K562 (cell line): ENCODE results near the gene RNF187. TPM values are rescaled to one million over a fixed set of nuclear protein-coding genes. Genes with fewer than 3 reads are reported as not detected.
A peak's percentile ranks its signal among the peaks of the same experiment; 100 is the strongest.

Experiments used
- BCL6 ChIP-seq: fragments of 250-450 bp; sonication (Bioruptor Pico); IDR thresholded peaks from 2 replicates; pipeline ENCODE4 v1.4.0; 2020
- CAMTA2 ChIP-seq: fragments of 250-450 bp; sonication (Bioruptor Pico); conservative IDR thresholded peaks from 2 replicates; pipeline ENCODE4 v1.5.1; 2022
- DDX20 ChIP-seq: fragments of 450-650 bp; IDR thresholded peaks from 2 replicates; pipeline ENCODE4 v1.6.1; 2016; ENCODE audit warnings: missing genetic modification characterization, low read depth, mild to moderate bottlenecking, missing compliant biosample characterization, moderate library complexity
- E2F3 ChIP-seq: fragments of 250-450 bp; sonication (Bioruptor Pico); IDR thresholded peaks from 2 replicates; pipeline ENCODE4 v1.4.0; 2020; ENCODE audit warnings: mild to moderate bottlenecking
- EHMT2 ChIP-seq: fragments of 450-650 bp; IDR thresholded peaks from 2 replicates; pipeline ENCODE4 v1.6.1; 2018; ENCODE audit warnings: antibody characterized with exemption
- FOXA1 ChIP-seq: fragments of 450-650 bp; IDR thresholded peaks from 2 replicates; pipeline ENCODE4 v1.6.1; 2016; ENCODE audit warnings: mild to moderate bottlenecking, borderline replicate concordance
- GABPB1 ChIP-seq: sonication (generic); formaldehyde crosslinking; IDR thresholded peaks from 2 replicates; pipeline ENCODE4 v1.8.0; 2022; ENCODE audit warnings: mild to moderate bottlenecking, missing genetic modification reagents
- HDAC3 ChIP-seq: fragments of 450-650 bp; IDR thresholded peaks from 2 replicates; pipeline ENCODE4 v1.6.1; 2018; ENCODE audit warnings: borderline replicate concordance, mild to moderate bottlenecking, moderate library complexity; ENCODE audit not compliant: partially characterized antibody
- KLF1 ChIP-seq: fragments of 450-650 bp; IDR thresholded peaks from 2 replicates; pipeline ENCODE4 v1.6.1; 2016; ENCODE audit warnings: missing genetic modification characterization, missing compliant biosample characterization
- KLF10 ChIP-seq: fragments of 250-450 bp; sonication (Bioruptor Pico); IDR thresholded peaks from 2 replicates; pipeline ENCODE4 v1.6.1; 2021; ENCODE audit warnings: matching md5 sums
- L3MBTL2 ChIP-seq: fragments of 450-650 bp; IDR thresholded peaks from 2 replicates; pipeline ENCODE4 v1.6.1; 2016; ENCODE audit warnings: mild to moderate bottlenecking, moderate library complexity
- LCOR ChIP-seq: sonication (generic); formaldehyde crosslinking; IDR thresholded peaks from 2 replicates; pipeline ENCODE4 v1.8.0; 2022; ENCODE audit warnings: mild to moderate bottlenecking, missing genetic modification reagents
- MIER1 ChIP-seq: fragments of 450-650 bp; IDR thresholded peaks from 2 replicates; pipeline ENCODE4 v1.6.1; 2016; ENCODE audit warnings: antibody characterized with exemption, mild to moderate bottlenecking, low read depth
- MTA2 ChIP-seq: fragments of 450-650 bp; IDR thresholded peaks from 2 replicates; pipeline ENCODE4 v1.6.1; 2016; ENCODE audit warnings: low read depth
- NR1H2 ChIP-seq: sonication (generic); formaldehyde crosslinking; IDR thresholded peaks from 2 replicates; pipeline ENCODE4 v1.4.0; 2020; ENCODE audit warnings: mild to moderate bottlenecking, missing genetic modification reagents
- PTBP1 ChIP-seq: fragments of 200-400 bp; formaldehyde crosslinking; IDR thresholded peaks from 2 replicates; pipeline ENCODE4 v1.6.1; 2017; ENCODE audit warnings: low read depth, low read length
- RCOR1 ChIP-seq, 2 experiments: IDR thresholded peaks; 2 replicates each; pipeline ENCODE4 v1.6.1; 2012; ENCODE audit warnings: low read depth in 2 of 2, low read length in 2 of 2, borderline replicate concordance in 1 of 2, improper control_type of control experiment in 1 of 2
- SLC30A9 ChIP-seq: fragments of 250-450 bp; sonication (Bioruptor Pico); IDR thresholded peaks from 2 replicates; pipeline ENCODE4 v1.8.0; 2022; ENCODE audit warnings: mild to moderate bottlenecking, moderate library complexity
- SREBF1 ChIP-seq: fragments of 150-350 bp; IDR thresholded peaks from 2 replicates; pipeline ENCODE4 v1.6.1; 2014; ENCODE audit warnings: antibody characterized with exemption, low read depth, low read length, borderline replicate concordance
- TFAP4 ChIP-seq: sonication (generic); formaldehyde crosslinking; IDR thresholded peaks from 2 replicates; pipeline ENCODE4 v1.8.0; 2022; ENCODE audit warnings: missing genetic modification reagents, mild to moderate bottlenecking, moderate library complexity, borderline replicate concordance
- ZBED1 ChIP-seq: IDR thresholded peaks from 2 replicates; pipeline ENCODE4 v1.6.1; 2014
- ZNF316 ChIP-seq: fragments of 450-650 bp; IDR thresholded peaks from 2 replicates; pipeline ENCODE4 v1.6.1; 2016
- ZNF384 ChIP-seq: IDR thresholded peaks from 2 replicates; pipeline ENCODE4 v1.6.1; 2012; ENCODE audit warnings: low read depth, low read length, improper control_type of control experiment
- ZNF511 ChIP-seq: sonication (generic); formaldehyde crosslinking; IDR thresholded peaks from 2 replicates; pipeline ENCODE4 v1.8.0; 2022; ENCODE audit warnings: mild to moderate bottlenecking, missing genetic modification reagents
- ZNF778 ChIP-seq: fragments of 450-650 bp; formaldehyde crosslinking; IDR thresholded peaks from 2 replicates; pipeline ENCODE4 v1.4.0; 2020; ENCODE audit warnings: mild to moderate bottlenecking, moderate library complexity
- polyA plus RNA-seq, 8 experiments: library from polyadenylated mRNA; depleted of rRNA in 4 of 8; stranded (reverse) in 5 of 8; unstranded in 3 of 8; fragments of >200 nt; fragmentation: Nextera tagmentation in 2 of 8; fragmentation: Illumina TruSeq in 1 of 8; extraction: Ambion mirVana in 2 of 8; extraction: Trizol in 1 of 8; gene quantifications; 2 replicates each; pipeline versions ENCODE4 v1.2.1 to v1.2.3, GENCODE V29; 2011 to 2014; ENCODE audit warnings: inconsistent platforms in 1 of 8, missing spikeins in 1 of 8
- total RNA-seq, 7 experiments: library from RNA; depleted of rRNA in 6 of 7; stranded (reverse); fragments of >200 nt in 6 of 7; fragmentation: Illumina TruSeq in 2 of 7; extraction: Trizol in 2 of 7; gene quantifications; 2 replicates each; pipeline versions ENCODE4 v1.2.1 to v1.2.3, GENCODE V29; 2011 to 2021; ENCODE audit warnings: low replicate concordance in 1 of 7
- TF ChIP-seq, protein P1 (sequence below): fragments of 450-650 bp; IDR thresholded peaks from 2 replicates; pipeline ENCODE4 v1.6.1; 2014; ENCODE audit warnings: low read depth, mild to moderate bottlenecking, moderate library complexity, borderline replicate concordance
- TF ChIP-seq, protein P2 (sequence below): fragments of 450-650 bp; formaldehyde crosslinking; conservative IDR thresholded peaks from 2 replicates; pipeline ENCODE4 v1.4.0; 2022; ENCODE audit warnings: mild to moderate bottlenecking, missing genetic modification characterization

RNF187 gene
- total and polyA plus RNA-seq, 9 of the 15 experiments (the other 6 are each of a cell fraction or from before 2014, with no cell fraction given): 2.3 to 119 (median 41.9) TPM

DNA sequence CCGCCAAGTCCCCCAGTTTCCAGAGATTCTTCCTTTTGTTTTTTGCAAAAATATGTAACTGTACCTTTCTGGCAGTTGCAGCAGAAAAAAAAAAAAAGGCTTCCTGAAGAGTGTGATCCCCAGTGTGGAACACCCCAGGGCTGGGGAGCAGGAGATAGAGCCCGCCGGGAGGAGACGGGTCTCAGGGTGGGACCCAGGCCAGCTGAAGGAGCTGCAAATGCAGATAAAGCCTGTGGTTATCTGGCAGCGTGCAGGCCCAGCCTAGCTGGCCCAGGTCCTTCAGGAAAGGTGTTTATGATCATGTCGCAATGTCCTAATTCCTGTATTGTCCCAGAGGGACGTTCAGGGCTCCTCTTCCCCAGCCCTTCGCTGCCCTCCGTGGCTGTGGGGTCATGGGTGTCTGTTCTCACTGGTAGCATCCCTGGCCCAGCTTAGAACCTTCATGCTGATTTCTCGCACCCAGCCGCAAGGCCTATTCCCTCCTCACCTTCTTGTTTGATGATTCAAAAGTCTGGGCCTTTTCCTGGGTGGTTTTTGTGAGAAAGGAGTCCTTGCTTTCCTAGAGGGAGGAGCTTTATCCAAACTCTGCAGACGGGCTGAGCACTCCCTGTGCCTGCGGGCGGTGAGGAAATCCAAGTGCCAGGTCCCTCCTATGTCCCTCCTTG, 26.2 kb downstream of the RNF187 start (continued):
- TF ChIP-seq L3MBTL2: peak; percentile 87
- no peak for TF ChIP-seq SREBF1
- TF ChIP-seq BCL6 (CRISPR knock-in tag): no peak
- TF ChIP-seq ZNF384: peak; percentile 100
- TF ChIP-seq ZNF316: no peak
- peak; percentile 100 for TF ChIP-seq TFAP4 (CRISPR knock-in tag)
- TF ChIP-seq LCOR (CRISPR knock-in tag): peak; percentile 81
- TF ChIP-seq GABPB1 (CRISPR knock-in tag): peak; percentile 65
- TF ChIP-seq ZBED1: peak; percentile 93
- peak; percentile 80; the same call in 1 of the 2 replicates for TF ChIP-seq ZNF511 (CRISPR knock-in tag)
- TF ChIP-seq CAMTA2 (CRISPR knock-in tag): no peak
- peak; percentile 88; the same call in 1 of the 2 replicates for TF ChIP-seq KLF1 (tag)
- TF ChIP-seq, protein P1, sequence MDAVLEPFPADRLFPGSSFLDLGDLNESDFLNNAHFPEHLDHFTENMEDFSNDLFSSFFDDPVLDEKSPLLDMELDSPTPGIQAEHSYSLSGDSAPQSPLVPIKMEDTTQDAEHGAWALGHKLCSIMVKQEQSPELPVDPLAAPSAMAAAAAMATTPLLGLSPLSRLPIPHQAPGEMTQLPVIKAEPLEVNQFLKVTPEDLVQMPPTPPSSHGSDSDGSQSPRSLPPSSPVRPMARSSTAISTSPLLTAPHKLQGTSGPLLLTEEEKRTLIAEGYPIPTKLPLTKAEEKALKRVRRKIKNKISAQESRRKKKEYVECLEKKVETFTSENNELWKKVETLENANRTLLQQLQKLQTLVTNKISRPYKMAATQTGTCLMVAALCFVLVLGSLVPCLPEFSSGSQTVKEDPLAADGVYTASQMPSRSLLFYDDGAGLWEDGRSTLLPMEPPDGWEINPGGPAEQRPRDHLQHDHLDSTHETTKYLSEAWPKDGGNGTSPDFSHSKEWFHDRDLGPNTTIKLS: peak; percentile 49; the same call in 1 of the 2 replicates
- no peak for TF ChIP-seq KLF10 (CRISPR knock-in tag)
- TF ChIP-seq EHMT2: 0 out of 2 replicates have a peak, but pooled peaks have one; percentile 49
- no peak for TF ChIP-seq FOXA1
- peak; percentile 72; the same call in 1 of the 2 replicates for TF ChIP-seq E2F3 (CRISPR knock-in tag)
- peak; percentile 99 for TF ChIP-seq MTA2
- peak; percentile 97 for TF ChIP-seq HDAC3
- no peak for TF ChIP-seq SLC30A9 (CRISPR knock-in tag)
- no peak; the same call in 1 of the 2 replicates for TF ChIP-seq MIER1
- TF ChIP-seq PTBP1: 0 out of 2 replicates have a peak, but pooled peaks have one; percentile 57
- no peak for TF ChIP-seq DDX20 (tag)
- no peak for TF ChIP-seq ZNF778 (CRISPR knock-in tag)
- TF ChIP-seq NR1H2: no peak
- peak; percentile 81 to 95; a peak in 3 of 4 replicates for TF ChIP-seq RCOR1 (IDR thresholded peaks at IDR 0.05; ENCODE audit: borderline replicate concordance in 1 of 2, low read depth in 2 of 2, low read length in 2 of 2)
- TF ChIP-seq, protein P2, sequence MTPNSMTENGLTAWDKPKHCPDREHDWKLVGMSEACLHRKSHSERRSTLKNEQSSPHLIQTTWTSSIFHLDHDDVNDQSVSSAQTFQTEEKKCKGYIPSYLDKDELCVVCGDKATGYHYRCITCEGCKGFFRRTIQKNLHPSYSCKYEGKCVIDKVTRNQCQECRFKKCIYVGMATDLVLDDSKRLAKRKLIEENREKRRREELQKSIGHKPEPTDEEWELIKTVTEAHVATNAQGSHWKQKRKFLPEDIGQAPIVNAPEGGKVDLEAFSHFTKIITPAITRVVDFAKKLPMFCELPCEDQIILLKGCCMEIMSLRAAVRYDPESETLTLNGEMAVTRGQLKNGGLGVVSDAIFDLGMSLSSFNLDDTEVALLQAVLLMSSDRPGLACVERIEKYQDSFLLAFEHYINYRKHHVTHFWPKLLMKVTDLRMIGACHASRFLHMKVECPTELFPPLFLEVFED (CRISPR knock-in tag): 0 out of 2 replicates have a peak, but pooled peaks have one; percentile 65
